ENCODE data around the gene KRT76.

Gene KRT76

GRCh38 chr12:52769354-52769753 is 7.8 kb downstream of the KRT76 start:
- H3K27me3 ChIP-seq (ENCODE audit: insufficient read depth, low read depth, severe bottlenecking), result peaks cover 88% of the 10 kb centered on the region
- no peak overlapping the region for H3K27ac ChIP-seq
- no peak overlapping the region for H3K4me3 ChIP-seq (ENCODE audit: low read depth, low read length)
- H3K36me3 ChIP-seq, result no peaks in the 10 kb centered on the region
- no peak for TF ChIP-seq CTCF (IDR thresholded peaks at IDR 0.05; ENCODE audit: low read depth, low read length)
- H3K9me3 ChIP-seq (ENCODE audit: severe bottlenecking), result no peaks in the 10 kb centered on the region
- DNase-seq, result no peak

GRCh38 chr12:52768479-52769200 is 8.5 kb downstream of the KRT76 start:
- H3K27ac ChIP-seq, result no peak overlapping the region
- H3K4me3 ChIP-seq (ENCODE audit: low read depth, low read length), result no peak overlapping the region
- DNase-seq, result no peak
- peaks cover 88% of the 10 kb centered on the region for H3K27me3 ChIP-seq (ENCODE audit: insufficient read depth, low read depth, severe bottlenecking)
- H3K36me3 ChIP-seq, result no peaks in the 10 kb centered on the region
- H3K9me3 ChIP-seq (ENCODE audit: severe bottlenecking), result no peaks in the 10 kb centered on the region
- no peak for TF ChIP-seq CTCF (IDR thresholded peaks at IDR 0.05; ENCODE audit: low read depth, low read length)

DNA sequence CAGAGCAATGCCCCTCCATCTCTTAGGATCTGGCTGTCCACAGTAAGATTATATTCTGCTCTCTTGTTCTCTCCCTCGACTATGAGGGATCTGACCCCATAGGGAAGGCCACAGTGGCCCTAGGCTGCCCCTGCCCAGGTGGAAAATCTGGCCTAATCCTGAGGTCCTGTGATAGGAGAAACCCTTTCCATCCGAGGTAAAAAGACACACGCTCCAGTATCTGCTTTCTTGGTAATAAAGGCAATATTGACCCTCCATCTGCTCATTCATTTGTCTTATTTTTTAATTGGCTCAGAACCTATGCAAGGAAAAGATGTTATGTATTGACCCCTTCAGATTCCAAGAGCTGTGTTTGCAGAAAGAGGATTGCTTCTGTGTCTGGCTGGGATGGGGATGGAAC is 9.7 kb downstream of the KRT76 start:
- no peak overlapping the region for H3K4me3 ChIP-seq (ENCODE audit: low read depth, low read length)
- no peaks in the 10 kb centered on the region for H3K9me3 ChIP-seq (ENCODE audit: severe bottlenecking)
- DNase-seq, result no peak
- no peaks in the 10 kb centered on the region for H3K36me3 ChIP-seq
- no peak for TF ChIP-seq CTCF (IDR thresholded peaks at IDR 0.05; ENCODE audit: low read depth, low read length)
- no peak overlapping the region for H3K27ac ChIP-seq
- peaks cover 81% of the 10 kb centered on the region for H3K27me3 ChIP-seq (ENCODE audit: insufficient read depth, low read depth, severe bottlenecking)

DNA sequence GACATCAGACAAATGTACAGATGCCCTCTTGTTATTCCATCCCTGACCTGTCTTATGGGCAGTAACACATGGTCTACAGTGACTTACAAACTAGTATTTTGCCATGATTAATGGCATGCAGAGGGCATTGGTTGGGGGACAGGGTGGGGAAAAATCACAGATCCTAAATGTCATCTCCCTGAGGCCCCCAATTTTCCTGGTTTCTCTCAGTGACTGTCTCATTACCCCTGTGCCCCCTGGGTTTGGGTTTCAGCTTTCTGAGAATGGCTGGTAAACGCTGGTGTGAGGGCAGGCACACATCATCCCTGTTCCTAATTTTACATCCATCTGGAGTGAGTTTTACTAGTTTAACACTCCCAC is 10.1 kb downstream of the KRT76 start:
- no peak overlapping the region for H3K27ac ChIP-seq
- H3K9me3 ChIP-seq (ENCODE audit: severe bottlenecking), result peaks cover 2% of the 10 kb centered on the region
- H3K36me3 ChIP-seq, result no peaks in the 10 kb centered on the region
- DNase-seq, result no peak
- H3K4me3 ChIP-seq (ENCODE audit: low read depth, low read length), result no peak overlapping the region
- TF ChIP-seq CTCF (IDR thresholded peaks at IDR 0.05; ENCODE audit: low read depth, low read length), result no peak
- peaks cover 77% of the 10 kb centered on the region for H3K27me3 ChIP-seq (ENCODE audit: insufficient read depth, low read depth, severe bottlenecking)

DNA sequence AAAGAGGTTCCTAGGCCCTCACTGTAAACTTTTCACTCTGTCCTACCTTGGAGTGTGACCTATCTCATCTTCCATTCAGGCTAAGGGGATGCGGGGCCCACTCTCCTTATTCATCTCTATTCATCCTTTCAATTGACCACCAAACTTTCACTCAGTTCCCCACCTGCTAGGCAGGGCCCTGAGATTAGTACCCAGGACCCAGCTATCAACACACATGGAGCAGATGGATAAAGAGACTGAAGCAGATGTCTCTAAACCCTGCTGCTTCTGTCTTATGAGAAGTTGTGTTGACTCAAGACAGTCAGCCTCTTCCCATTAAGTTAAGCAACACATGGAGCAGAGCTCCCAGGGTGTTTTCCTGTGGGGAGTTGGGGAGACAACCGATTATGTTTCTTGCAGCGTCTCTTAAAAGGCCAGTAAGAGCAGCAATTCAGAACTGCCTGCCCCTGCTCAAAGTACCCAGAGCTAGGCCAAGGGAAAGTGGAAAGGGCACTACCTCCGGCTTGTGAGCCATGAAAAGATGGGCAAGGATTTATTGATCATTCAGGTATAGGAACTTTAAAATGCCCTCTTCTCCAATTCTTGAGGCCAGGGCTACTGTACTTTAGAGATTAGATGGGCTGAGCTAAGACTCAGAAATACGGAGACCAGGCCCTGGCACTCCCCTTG is 10.7 kb downstream of the KRT76 start:
- no peak for TF ChIP-seq CTCF (IDR thresholded peaks at IDR 0.05; ENCODE audit: low read depth, low read length)
- Histone ChIP-seq H3K27me3 (ENCODE audit: insufficient read depth, low read depth, severe bottlenecking) (peaks cover 72% of the 10 kb centered on the region), H3K4me3 (ENCODE audit: low read depth, low read length) (no peak overlapping the region), H3K9me3 (ENCODE audit: severe bottlenecking) (peaks cover 5% of the 10 kb centered on the region), H3K27ac (no peak overlapping the region), H3K36me3 (no peaks in the 10 kb centered on the region)
- DNase-seq, result no peak
